GM12874 (cell line): ENCODE data around the gene SLC38A8.

Experiments
- CTCF ChIP-seq: IDR thresholded peaks from 2 replicates; pipeline ENCODE4 v1.5.1; 2011; ENCODE audit warnings: low read depth, mild to moderate bottlenecking, control low read depth, low read length, moderate library complexity; ENCODE audit not compliant: insufficient read depth

The SLC38A8 gene

GRCh38 chr16:84003038-84003437, 39.6 kb downstream of the SLC38A8 start:
- TF ChIP-seq CTCF: no peak

GRCh38 chr16:84001726-84002125, 40.9 kb downstream of the SLC38A8 start:
- no peak for TF ChIP-seq CTCF

GRCh38 chr16:84000989-84001642, 41.5 kb downstream of the SLC38A8 start:
- TF ChIP-seq CTCF: no peak

- TF ChIP-seq CTCF: no peak
These were observed 44.5 kb downstream of the SLC38A8 start for GRCh38 chr16:83998091-83998490.

GRCh38 chr16:83996481-83997252, 45.9 kb downstream of the SLC38A8 start:
- 0 out of 2 replicates have a peak, but pooled peaks have one; percentile 32 for TF ChIP-seq CTCF

GRCh38 chr16:83995754-83996153, 46.8 kb downstream of the SLC38A8 start:
- TF ChIP-seq CTCF: no peak

- TF ChIP-seq CTCF: no peak
These were observed 47.9 kb downstream of the SLC38A8 start for GRCh38 chr16:83994703-83995102.
